Activated gamma-delta T cell treated with Interleukin-2 at 50 U/mL for 16 hours (primary cell): ENCODE results near the gene SLC28A2.
"Not testable (repeated sequence)": the region's sequence is repeated elsewhere in the genome, so short reads cannot be mapped to it uniquely, and the experiment has no call there.

Experiments
- DNase-seq: peaks from one replicate; pipeline ENCODE4 v3.0.0-alpha.2; 2020

Gene SLC28A2

GRCh38 chr15:45262906-45263461, 10.9 kb downstream of the SLC28A2 start:
- no peak for DNase-seq

GRCh38 chr15:45263854-45264253, 11.8 kb downstream of the SLC28A2 start:
- DNase-seq = no peak

GRCh38 chr15:45265506-45265905, 13.5 kb downstream of the SLC28A2 start:
- DNase-seq = no peak

- no peak for DNase-seq
Observed at GRCh38 chr15:45268135-45268534, 16.1 kb downstream of the SLC28A2 start.

GRCh38 chr15:45274636-45275380, 22.8 kb downstream of the SLC28A2 start:
- DNase-seq = no peak

GRCh38 chr15:45276831-45277230, 24.8 kb downstream of the SLC28A2 start:
- no peak for DNase-seq

- peak; percentile 96 for DNase-seq
Observed at GRCh38 chr15:45279024-45279698, 27.1 kb downstream of the SLC28A2 start.

GRCh38 chr15:45285413-45285812, 33.4 kb downstream of the SLC28A2 start:
- DNase-seq = no peak

- no peak for DNase-seq
Observed at GRCh38 chr15:45287390-45287956, 35.4 kb downstream of the SLC28A2 start.

GRCh38 chr15:45288947-45289346, 36.9 kb downstream of the SLC28A2 start:
- no peak for DNase-seq

- DNase-seq = no peak
Observed at GRCh38 chr15:45291822-45292582, 40.0 kb downstream of the SLC28A2 start.

- DNase-seq = not testable (repeated sequence)
Observed at GRCh38 chr15:45293326-45293725, 41.3 kb downstream of the SLC28A2 start.

GRCh38 chr15:45298964-45299378, 46.9 kb downstream of the SLC28A2 start:
- DNase-seq = not testable (repeated sequence)

- DNase-seq = no peak
Observed at GRCh38 chr15:45304711-45305110, 52.7 kb downstream of the SLC28A2 start.

GRCh38 chr15:45306105-45306504, 54.1 kb downstream of the SLC28A2 start:
- DNase-seq = no peak

GRCh38 chr15:45307230-45307924, 55.3 kb downstream of the SLC28A2 start:
- no peak for DNase-seq

GRCh38 chr15:45314117-45314516, 62.1 kb downstream of the SLC28A2 start:
- not testable (repeated sequence) for DNase-seq

GRCh38 chr15:45314960-45315359, 62.9 kb downstream of the SLC28A2 start:
- peak; percentile 7 for DNase-seq

GRCh38 chr15:45319472-45320214, 67.6 kb downstream of the SLC28A2 start:
- no peak for DNase-seq

GRCh38 chr15:45320581-45321205, 68.7 kb downstream of the SLC28A2 start:
- no peak for DNase-seq

- no peak for DNase-seq
Observed at GRCh38 chr15:45326280-45326679, 74.2 kb downstream of the SLC28A2 start.
